NCI-H146 treated with DMSO at 0.1 percent for 48 hours (cell line): ENCODE results near the gene PANX3.

Source experiments
- DNase-seq: peaks from one replicate; lab custom pipeline; 2025; ENCODE audit not compliant: unreplicated experiment; lab: John Stamatoyannopoulos, UW

PANX3 gene

DNA sequence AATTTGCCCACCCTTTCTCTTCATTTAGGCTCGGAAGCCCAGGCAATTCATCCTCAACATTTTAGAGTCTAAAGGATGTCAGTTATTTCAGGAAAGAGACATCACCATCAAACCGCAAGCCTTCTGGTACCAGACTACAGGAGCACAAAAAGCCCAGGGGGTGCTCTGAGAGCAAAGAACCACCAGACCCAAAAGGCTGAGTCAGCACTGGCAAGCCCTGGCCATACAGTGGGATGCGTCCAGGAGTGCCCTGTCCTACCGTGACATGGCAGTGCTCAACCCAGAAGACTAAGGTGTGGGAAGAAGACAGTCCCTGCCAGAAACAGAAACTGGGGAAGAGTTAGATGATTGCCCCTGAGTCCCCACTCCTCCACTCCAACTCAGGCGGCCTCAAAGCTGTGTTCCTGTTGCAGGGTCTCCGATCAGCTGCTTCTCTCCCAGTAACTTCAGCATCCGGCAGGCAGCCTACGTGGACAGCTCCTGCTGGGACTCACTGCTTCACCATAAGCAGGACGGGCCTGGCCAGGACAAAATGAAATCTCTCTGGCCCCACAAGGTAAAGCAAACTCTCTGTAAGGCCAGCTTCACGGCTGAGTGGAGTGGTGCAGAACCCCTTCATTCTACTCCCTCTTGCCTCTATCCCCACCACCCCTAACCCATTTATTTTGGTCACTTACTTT, 1.5 kb downstream of the PANX3 start:
- no peak for DNase-seq

DNA sequence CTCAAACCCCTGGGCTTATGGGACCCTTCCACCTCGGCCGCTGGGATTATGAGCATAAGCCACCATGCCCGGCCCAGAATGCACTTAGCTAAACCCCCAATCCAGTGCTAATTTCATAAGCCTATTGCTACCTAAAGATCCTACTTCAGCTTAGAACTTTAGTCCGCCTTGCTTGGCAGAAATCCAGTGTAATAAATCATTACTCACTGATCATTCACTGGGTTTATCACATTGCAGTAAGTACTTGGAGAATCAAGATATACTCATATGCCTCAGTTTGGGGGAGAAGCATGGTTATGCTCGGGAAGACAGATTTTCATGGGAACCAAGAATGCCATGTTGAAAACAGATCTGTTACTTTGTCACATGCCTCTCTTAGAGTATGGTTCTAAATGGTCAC, 7.6 kb downstream of the PANX3 start:
- no peak for DNase-seq

DNA sequence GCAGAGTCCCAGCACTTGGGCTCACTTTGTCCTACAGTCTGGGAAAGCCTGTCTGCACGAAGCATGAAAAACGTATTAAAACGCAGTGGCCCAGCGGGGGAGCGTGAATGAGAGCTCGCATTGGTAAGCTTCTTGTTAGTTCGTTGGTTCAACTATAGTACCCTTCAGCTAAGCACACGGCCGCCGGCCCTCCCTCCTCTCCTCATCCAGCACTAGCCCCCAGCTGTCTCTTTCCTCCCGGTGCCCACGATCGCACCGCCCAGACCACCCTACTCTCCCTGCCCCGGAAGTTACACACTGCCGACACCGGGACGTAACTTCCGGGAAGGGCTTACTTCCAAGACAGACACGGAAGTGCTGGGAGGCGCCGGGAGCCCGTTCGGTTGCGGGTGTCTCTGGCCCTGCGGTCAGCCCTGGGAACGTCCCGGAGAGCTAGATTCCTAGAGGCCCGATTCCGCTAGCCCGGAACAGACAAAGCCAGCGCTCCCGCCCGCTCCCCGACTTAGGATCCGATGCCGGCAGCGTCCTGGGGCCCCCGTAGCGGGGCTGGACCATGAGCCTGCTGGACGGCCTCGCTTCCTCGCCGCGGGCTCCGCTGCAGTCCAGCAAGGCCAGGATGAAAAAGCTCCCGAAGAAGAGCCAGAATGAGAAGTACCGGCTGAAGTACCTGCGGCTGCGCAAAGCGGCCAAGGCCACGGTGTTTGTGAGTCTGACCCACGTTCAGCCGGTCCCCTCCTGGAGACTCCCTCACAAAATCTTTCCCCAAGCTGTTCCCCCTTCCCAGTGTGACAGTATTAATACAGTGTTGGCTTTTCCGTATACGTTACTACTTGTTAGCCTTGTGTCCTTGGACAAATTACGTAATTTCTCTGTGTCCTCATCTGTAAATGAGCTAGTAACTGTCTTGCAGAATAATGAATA, 11.6 kb downstream of the PANX3 start, which contains the start of gene TBRG1:
TBRG1 (plus strand) TSS at position 334 of the 921 bp plus-strand sequence; CDS start at position 554, 220 bp downstream.
- DNase-seq: peak; percentile 85

DNA sequence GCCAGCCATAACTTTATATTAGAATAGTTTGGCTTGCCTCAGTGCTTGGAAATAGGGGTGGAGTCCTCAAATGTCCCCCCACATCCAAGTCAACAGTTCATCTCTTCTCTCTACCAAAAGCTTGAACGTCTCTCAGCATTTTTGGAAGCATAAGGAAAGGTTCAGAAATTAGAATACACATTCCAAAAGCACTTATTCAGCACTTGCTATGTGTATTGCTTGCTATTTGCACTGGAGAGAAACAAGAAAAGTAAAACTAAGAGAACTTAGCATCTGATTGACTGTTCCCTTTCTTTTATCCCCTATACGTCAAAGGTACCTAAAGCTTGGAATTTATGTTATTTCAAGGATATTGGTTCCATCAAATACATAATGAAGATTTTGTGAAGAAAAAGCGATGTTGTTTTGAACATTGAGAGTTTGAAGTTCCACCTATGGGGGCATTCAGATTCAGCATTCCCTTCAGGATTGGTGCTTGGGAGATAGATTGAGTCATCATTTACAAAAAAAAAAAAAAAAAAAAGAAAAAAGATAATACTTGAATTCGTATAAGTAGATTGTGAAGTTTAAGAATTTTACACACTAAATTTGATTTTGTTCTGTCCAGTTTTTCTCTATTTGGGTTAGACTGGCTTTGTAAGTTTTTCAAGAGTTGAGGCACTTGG, 12.8 kb downstream of the PANX3 start:
- DNase-seq: no peak

DNA sequence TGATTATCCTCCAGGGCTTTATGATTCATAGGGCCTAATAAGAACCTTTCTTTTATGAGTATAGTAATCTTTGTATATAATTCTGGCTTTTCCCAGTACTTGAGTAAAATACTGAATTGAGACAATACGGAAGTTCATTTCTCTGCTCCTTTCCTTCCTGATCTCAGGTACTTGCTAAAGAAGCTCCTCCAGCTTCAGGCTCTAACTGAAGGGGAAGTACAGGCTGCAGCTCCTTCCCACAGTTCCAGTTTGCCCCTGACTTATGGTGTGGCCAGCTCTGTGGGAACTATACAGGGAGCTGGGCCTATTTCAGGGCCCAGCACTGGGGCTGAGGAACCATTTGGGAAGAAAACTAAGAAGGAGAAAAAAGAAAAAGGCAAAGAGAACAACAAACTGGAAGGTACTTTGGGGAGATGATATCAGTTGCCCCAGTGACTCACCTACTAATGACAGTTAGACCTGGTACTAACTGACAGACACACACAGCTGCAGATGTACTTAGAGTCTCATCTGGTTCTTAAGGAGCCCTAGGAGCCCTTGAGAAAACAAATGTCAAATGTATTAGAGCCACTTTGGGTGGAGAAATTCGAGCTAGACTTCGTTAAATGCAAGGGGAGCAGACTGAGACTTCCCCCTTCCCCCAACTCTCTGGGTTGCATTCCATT, 14.4 kb downstream of the PANX3 start:
- no peak for DNase-seq

DNA sequence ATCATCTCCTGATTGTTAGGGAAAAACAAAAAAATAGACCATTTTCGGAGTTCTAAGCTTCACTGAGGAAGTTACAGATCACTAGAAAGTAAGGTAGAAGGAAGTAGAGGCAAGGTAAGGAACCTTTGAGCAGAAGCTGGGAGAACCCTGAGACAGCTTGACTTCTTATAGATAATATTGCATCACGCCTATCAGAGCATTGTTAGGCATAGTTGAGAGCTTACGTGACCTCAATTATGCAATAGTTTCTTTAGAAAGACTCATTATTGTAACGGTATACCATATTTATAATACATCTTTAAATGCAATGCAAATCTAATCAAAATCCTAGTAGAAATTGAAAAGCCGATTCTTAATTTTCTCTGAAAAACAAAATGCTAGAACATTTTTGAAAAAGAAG, 16.3 kb downstream of the PANX3 start:
- no peak for DNase-seq

DNA sequence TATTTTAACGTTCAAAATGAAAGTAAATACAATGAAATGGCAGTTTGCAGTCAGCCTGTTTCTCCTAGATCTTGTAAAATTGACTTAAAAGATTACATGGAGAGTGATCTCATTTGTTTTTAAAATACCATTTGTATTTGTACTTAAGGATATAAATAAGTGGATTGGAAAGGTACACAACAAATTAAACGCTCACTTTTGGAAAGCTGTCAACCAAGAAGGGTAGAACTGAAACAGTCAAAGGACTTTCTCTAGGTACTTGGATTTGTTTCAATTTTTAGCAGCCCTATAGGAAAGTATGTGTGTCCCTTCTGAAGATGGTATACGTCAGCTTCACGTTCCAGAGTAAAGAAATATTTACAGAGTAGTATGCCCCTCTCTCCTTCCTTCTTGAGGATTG, 18.7 kb downstream of the PANX3 start:
- DNase-seq: no peak

DNA sequence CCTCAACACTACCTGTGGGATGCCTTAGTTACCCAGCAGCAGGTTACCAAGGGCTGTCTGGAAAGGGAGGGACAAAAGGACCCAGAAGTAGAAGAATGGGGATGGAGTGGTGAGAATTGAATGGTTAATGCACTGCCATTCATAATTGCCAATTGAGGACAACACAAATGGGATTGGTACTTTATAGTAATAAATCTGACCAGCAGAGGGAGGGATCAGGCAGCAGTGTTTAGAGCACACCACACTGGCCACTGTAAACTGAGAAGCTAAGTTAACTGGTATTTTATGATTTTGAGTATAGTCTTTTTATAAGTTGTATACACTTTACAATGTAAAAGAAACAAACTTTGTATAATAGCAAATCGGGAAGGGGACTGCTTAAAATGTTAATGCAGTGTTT, 22.1 kb downstream of the PANX3 start:
- DNase-seq: no peak

DNA sequence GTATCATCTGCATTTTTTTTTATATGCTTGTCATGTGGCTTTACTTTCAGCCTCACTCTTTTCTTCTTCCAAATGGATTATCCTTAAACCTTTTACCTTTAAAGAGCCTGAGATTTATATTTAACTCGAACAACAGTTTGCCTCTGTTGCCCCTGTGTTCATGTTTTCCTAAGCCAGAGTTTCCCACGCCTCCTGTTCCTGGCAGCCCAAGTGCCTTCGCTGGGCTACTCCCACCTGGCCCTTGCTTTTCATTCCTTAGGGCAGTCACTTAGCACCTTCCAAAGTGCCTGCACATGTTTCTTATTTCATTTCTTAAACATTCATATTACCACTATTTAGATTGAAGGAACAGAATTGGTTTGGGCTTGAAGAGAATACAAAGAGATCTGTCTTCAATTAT, 24.7 kb downstream of the PANX3 start:
- DNase-seq: no peak

DNA sequence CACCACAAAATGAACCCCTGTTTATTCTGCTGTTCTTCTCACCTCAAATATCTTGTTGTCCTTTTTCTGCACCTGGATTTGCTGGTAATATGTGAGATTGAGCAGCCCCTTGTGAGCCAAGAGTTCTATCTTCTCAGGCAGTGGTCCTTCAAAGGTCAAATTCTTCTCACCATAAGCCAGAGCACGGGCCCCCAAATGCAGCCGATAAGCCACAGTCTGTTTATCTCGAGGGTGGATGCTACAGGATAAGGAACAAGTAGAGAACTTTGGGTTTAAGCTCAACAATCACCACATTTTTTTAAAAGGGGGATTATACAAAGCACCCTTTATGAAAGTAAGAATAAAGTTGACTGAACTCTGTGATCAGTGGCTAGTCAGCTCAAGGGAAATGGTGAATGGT, 27.3 kb downstream of the PANX3 start:
- DNase-seq: no peak

DNA sequence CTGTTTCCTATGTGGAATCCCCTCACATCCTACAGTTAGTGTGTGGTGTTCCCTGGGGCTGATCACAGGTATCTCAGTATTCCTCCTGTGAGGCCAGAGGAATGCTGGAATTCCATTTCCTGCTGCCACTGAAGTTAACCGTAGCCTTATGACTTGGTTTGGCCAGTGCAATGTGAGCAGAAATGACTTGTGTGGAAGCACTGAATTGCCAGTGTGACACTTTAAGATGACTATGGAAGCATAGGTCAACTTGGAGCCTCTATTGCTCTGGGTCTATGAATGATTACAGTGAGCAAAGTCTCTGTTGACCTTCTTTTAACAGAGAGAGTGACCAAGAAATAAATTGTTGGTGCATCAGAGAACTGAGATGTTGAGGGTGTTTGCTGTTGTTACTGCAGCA, 28.0 kb downstream of the PANX3 start:
- DNase-seq: no peak

DNA sequence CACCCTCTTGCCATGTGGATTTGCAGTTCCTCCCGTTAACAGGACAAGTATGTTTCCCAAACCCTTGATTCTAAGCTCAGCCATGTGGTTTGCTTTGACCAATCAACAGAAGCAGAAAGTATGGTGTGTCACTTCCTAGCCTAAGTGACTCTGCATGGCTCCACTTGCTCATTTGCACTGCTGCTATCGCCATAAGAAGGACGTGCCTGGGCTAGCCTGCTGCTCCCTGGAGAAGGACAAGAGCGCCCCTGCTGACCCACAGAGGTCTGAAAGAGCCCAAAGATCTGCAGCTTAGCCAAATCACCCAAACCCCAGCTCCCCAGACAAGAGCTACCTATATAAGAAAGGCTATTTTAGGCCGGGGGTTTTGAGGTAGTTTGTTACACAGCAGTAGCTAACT, 29.4 kb downstream of the PANX3 start:
- no peak for DNase-seq

DNA sequence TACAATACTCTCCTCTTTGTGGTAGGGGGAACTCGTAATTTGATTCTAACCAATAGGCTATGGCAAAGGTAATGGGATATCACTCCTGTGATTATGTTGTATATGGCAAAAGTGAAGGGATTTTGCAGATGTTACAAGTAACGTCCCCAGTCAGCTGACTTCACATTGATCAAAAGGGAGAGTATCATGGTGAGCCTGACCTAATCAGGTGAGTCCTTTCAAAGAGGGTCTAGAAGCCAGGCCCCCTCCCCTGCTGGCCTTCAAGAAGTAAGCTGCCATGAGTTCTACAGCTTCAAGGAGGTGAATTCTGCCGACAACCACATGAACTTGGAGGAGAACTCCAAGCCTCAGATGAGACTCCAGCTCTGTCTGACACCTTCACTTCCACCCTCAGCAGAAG, 31.4 kb downstream of the PANX3 start:
- DNase-seq: no peak

DNA sequence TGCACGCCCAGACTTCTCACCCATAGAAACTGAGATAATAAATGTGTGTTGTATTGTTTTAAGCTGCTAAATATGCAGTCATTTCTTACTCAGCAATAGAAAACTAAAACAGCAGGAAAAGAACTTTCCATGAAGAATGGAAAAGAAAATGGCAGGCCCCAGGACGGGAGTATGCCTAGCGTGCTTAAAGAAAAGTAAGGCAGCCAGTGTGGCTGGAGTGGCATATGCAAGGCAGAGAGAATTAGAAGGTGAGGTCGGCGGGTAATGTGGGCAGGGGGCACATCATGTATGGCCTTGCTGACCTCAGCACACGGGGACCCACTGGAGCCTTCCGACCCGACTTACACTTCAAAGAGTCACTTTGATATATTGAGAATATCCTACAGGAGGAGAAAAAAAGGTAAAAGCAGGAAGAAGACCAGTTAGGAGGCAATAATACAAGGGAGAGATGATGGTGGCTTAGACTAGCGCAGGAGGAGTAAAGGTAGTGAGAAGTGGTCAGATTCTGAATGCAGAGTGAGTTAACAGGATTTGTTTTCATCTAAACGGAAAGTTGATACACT, 31.9 kb downstream of the PANX3 start:
- no peak for DNase-seq

DNA sequence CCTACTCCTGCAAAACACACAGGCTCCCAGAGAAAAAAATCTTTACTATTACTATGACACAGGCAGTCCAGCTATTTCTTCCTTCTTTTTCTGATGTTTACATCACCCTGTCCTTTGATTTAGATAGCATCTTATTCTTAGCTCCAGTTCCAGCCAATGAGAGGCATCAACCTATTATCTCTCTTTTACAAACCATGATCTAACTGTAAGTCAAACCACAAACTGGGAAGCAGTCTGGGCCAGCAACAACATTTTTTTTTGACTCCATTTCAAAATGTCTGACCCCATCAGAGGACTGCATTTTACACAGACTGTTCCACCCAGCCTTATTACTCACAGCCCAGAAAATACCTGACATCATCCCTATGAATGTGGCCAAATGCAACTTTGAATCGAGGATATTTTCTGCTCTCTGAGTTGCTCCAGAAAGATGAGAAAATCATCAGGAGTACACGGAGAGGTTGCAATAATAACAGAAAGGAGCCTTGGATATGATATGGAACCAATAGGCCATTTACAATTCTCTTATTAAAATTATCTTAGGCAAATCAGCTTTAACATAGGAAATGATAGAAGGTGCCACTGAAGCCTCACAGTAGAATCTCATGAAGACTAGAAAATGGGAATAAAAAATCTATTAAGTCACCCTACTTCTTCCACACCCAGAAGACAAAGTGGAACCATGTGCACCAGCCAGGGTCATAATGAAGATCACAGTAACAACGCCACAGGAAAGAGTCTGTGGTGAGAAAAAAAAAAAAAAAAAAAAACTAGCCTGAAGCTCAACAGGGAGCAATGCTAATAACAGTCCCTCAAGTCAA, 32.6 kb downstream of the PANX3 start:
- DNase-seq: no peak

DNA sequence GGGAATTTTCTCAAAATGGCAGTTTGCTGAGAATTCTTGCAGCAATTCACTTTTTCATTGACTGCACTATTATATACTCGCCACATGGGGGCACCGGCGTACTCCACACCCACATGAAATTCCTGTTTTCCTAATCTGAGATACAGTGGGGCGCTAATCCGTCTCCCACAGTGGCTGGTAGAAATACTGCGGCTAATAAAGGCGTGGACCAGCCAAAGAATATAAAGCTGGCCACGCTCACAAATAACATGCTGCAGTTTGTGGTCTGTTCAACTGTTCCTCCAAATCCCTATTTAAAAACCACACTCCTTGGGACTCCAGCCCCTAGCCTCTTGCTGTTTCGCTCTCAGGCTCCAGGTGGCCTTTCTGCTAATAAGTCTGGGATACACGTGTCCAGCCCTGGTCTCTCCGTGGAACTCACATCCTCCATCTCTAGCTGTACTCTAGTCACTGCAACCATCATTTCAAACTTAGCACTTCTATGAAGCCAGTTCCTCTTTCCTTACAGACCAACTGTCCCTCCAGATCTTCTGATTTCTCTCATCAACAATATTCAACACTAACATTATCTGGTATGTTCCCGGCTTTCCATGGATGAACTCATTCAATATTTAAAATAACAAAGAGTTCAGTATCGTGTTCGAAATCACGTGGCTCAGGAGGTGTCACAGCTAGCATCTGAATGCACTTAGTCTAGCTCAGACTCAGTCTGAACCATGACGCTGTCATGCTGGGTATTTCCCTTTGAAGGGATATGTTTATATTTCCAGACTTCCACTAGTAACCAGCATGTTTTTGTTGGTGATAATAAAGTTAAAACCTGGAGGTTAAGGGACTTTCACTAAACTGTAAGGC, 33.4 kb downstream of the PANX3 start:
- peak; percentile 62 for DNase-seq

DNA sequence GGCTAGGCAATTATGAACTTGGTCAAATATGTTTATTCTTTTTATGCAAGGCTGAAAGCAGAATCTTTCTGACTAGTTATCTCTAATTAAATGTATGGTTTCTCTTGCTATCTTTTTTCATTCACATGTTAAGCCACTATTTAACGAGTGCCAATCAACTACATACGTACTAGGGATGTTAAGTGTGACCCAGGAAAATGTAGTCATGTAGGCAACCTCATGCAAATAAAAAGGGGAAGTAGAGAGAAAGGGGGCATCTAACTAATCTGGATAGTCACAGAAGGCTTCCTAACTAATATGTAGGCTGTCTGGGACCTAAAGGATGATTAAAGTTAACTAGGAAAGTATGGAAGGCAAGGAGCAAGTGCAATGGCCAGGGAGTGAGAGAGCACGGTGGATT, 34.9 kb downstream of the PANX3 start:
- DNase-seq: no peak

DNA sequence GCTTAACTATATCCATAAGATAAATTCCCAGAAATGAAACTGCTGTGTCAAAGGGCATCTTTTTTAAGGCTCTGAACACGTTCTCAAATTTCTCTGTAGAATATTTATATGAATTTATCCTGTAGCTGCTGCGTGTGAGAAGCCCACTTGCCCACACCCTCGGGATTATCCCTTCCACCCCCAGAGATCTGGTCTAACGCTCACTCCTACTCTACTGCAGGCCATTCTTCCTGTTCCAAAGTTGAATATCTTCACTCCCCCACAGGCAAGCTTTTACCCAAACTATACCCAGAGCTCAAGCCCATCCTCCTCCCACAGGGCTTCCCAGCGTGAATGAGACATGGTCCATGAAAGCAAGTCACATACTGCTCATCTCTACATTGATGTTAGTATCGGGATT, 37.4 kb downstream of the PANX3 start:
- no peak for DNase-seq
